NCI-H345 (cell line): ENCODE data around the gene DPYSL3.

Experiments used
- DNase-seq: peaks from one replicate; lab custom pipeline; 2025; lab: John Stamatoyannopoulos, UW

Gene DPYSL3

GRCh38 chr5:147472664-147473475 is 37.0 kb downstream of the DPYSL3 start:
- no peak for DNase-seq

GRCh38 chr5:147467973-147468508 is 41.8 kb downstream of the DPYSL3 start:
- no peak for DNase-seq

GRCh38 chr5:147466360-147466980 is 43.4 kb downstream of the DPYSL3 start:
- no peak for DNase-seq

GRCh38 chr5:147465747-147466146 is 44.1 kb downstream of the DPYSL3 start:
- DNase-seq: no peak

- peak; percentile 64 for DNase-seq
Measured at GRCh38 chr5:147464211-147464610, 45.7 kb downstream of the DPYSL3 start.

GRCh38 chr5:147461915-147462314 is 48.0 kb downstream of the DPYSL3 start:
- DNase-seq: no peak

GRCh38 chr5:147460380-147460779 is 49.5 kb downstream of the DPYSL3 start:
- no peak for DNase-seq

- DNase-seq: no peak
Measured at GRCh38 chr5:147458581-147458980, 51.3 kb downstream of the DPYSL3 start.

GRCh38 chr5:147455822-147456450 is 53.9 kb downstream of the DPYSL3 start:
- no peak for DNase-seq

GRCh38 chr5:147454996-147455677 is 54.7 kb downstream of the DPYSL3 start:
- DNase-seq: peak; percentile 38

- peak; percentile 98 for DNase-seq
Measured at GRCh38 chr5:147453875-147454814, 55.7 kb downstream of the DPYSL3 start.

- peak; percentile 87 for DNase-seq
Measured at GRCh38 chr5:147452165-147452811, 57.6 kb downstream of the DPYSL3 start.

GRCh38 chr5:147451193-147451592 is 58.7 kb downstream of the DPYSL3 start:
- no peak for DNase-seq

GRCh38 chr5:147450606-147451005 is 59.3 kb downstream of the DPYSL3 start:
- no peak for DNase-seq

GRCh38 chr5:147448766-147449165 is 61.1 kb downstream of the DPYSL3 start:
- DNase-seq: no peak

GRCh38 chr5:147446523-147446922 is 63.3 kb downstream of the DPYSL3 start:
- no peak for DNase-seq

- DNase-seq: no peak
Measured at GRCh38 chr5:147445917-147446316, 64.0 kb downstream of the DPYSL3 start.

- DNase-seq: no peak
Measured at GRCh38 chr5:147445090-147445489, 64.8 kb downstream of the DPYSL3 start.

GRCh38 chr5:147442224-147442623 is 67.6 kb downstream of the DPYSL3 start:
- DNase-seq: no peak

- no peak for DNase-seq
Measured at GRCh38 chr5:147441191-147441695, 68.6 kb downstream of the DPYSL3 start.
